Heart left ventricle (tissue), 13 donors: ENCODE data around the gene FBXO31.

Experiments
- CTCF ChIP-seq, 12 donors: fragments of 200-600 bp; sonication (generic) in 4 of 12; IDR thresholded peaks; one replicate each; pipeline versions ENCODE4 v1.5.0 to v1.8.0; 2018 to 2022; ENCODE audit warnings: antibody characterized with exemption in 12 of 12, mild to moderate bottlenecking in 5 of 12
- POLR2A ChIP-seq, 2 donors: fragments of 450-650 bp; IDR thresholded peaks; one replicate each; pipeline ENCODE4 v1.6.1; 2017; ENCODE audit warnings: antibody characterized with exemption in 2 of 2, mild to moderate bottlenecking in 2 of 2, moderate library complexity in 2 of 2
- donor health status: ischemic (EF 13 %, LVEDD 7.1; RV severe dilation, severe dysfunction).
- donor health status: DM: no; HTN: yes; CAD: no.
- donor health status: DM: no; HTN: no; CAD: no.
- donor health status: ischemic (EF 25% LVEDD 6.9; RV normal size, moderate dysfunction).
- donor health status: ischemic (EF 25% LVEDD 5.7; RV mildly dilated, moderate dysfunction).
- donor health status: ischemic (EF 35%, LVEDD 5.7; RV mildly dilated, moderate dysfunction).
- donor health status: nonischemic (EF 11% LVEDD 7.7; RV severe dilation, severe dysfunction).
- donor health status: DM: yes; HTN: yes; CAD: no.
- donor health status: PGD.
- donor health status: ischemic (EF 29% LVEDD 5.4; RV normal size, mild dysfunction).
- donor health status: nonischemic (EF 23%, LVEDD 6.1; RV moderate dilation, normal function).

GRCh38 chr16:87412996-87413421 is 29.4 kb upstream of the FBXO31 start:
- TF ChIP-seq CTCF (IDR thresholded peaks at IDR 0.05) (no peak), POLR2A (IDR thresholded peaks at IDR 0.05) (no peak)
